PC-9 (cell line): Measurements from ENCODE around the gene GRIK3.

ENCODE experiments used
- CTCF ChIP-seq: fragments of 200-600 bp; sonication (generic); conservative IDR thresholded peaks from 2 replicates; pipeline ENCODE4 v1.6.1; 2017; ENCODE audit warnings: mixed run types, antibody characterized with exemption, mild to moderate bottlenecking, moderate library complexity
- EZH2 ChIP-seq: fragments of 200-600 bp; sonication (generic); IDR thresholded peaks from 2 replicates; pipeline ENCODE4 v1.8.0; 2017; ENCODE audit warnings: antibody characterized with exemption, low read depth

- TF ChIP-seq CTCF (no peak), EZH2 (no peak)
Observed at GRCh38 chr1:36755303-36756230, 278.7 kb downstream of the GRIK3 start.
